Karpas-422 (cell line): ENCODE measurements around the gene SOST. TPM values are rescaled to one million over a fixed set of nuclear protein-coding genes. Genes with fewer than 3 reads are reported as not detected.

Experiments used
- DNase-seq: peaks from one replicate; pipeline ENCODE4 v3.0.0-alpha.2; 2015
- H2AFZ ChIP-seq: fragments of 200-600 bp; sonication (generic); 2 replicates; pipeline ENCODE4 v1.6.1; 2014; ENCODE audit warnings: antibody characterized with exemption, low read length, mixed read lengths
- H3K27ac ChIP-seq: fragments of 200-600 bp; sonication (generic); 2 replicates; pipeline ENCODE4 v1.5.1; 2014; ENCODE audit warnings: mild to moderate bottlenecking, low read length, moderate library complexity
- H3K27me3 ChIP-seq: fragments of 200-600 bp; sonication (generic); 2 replicates; pipeline ENCODE4 v1.6.1; 2014; ENCODE audit warnings: low read length, mixed read lengths
- H3K36me3 ChIP-seq: fragments of 200-600 bp; sonication (generic); 2 replicates; pipeline ENCODE4 v1.6.1; 2014; ENCODE audit warnings: low read length, mixed read lengths; ENCODE audit not compliant: insufficient read depth
- H3K4me1 ChIP-seq: fragments of 200-600 bp; sonication (generic); 2 replicates; pipeline ENCODE4 v1.6.1; 2014; ENCODE audit warnings: mild to moderate bottlenecking, low read length, mixed read lengths
- H3K4me2 ChIP-seq: fragments of 200-600 bp; sonication (generic); 2 replicates; pipeline ENCODE4 v1.6.1; 2014; ENCODE audit warnings: low read length, low read depth, mild to moderate bottlenecking; ENCODE audit not compliant: poor library complexity, severe bottlenecking
- H3K4me3 ChIP-seq: fragments of 200-600 bp; sonication (generic); 2 replicates; pipeline ENCODE4 v1.5.1; 2014; ENCODE audit warnings: mild to moderate bottlenecking, antibody characterized with exemption, low read length, mixed read lengths
- H3K79me2 ChIP-seq: fragments of 200-600 bp; sonication (generic); 2 replicates; pipeline ENCODE4 v1.6.1; 2014; ENCODE audit warnings: mild to moderate bottlenecking, low read length, mixed read lengths
- H3K9ac ChIP-seq: fragments of 200-600 bp; sonication (generic); 2 replicates; pipeline ENCODE4 v1.6.0; 2014; ENCODE audit warnings: low read length
- H3K9me2 ChIP-seq: fragments of 200-600 bp; sonication (generic), shearing (Covaris generic); replicated peaks from 2 replicates; pipeline ENCODE4 v1.6.0; 2014; ENCODE audit warnings: mild to moderate bottlenecking, low read length, moderate library complexity; ENCODE audit not compliant: insufficient read depth
- H3K9me3 ChIP-seq: fragments of 300-700, 200-600 bp; sonication (generic); 2 replicates; pipeline ENCODE4 v1.6.1; 2014; ENCODE audit warnings: low read length, mixed read lengths
- H4K20me1 ChIP-seq: fragments of 200-600 bp; sonication (generic); 2 replicates; pipeline ENCODE4 v1.6.1; 2014; ENCODE audit warnings: mild to moderate bottlenecking, antibody characterized with exemption, low read length, low read depth; ENCODE audit not compliant: insufficient read depth
- total RNA-seq: library from RNA; depleted of rRNA; stranded (reverse); fragments of >200 nt; shearing (Covaris generic); gene quantifications from 2 replicates; pipeline ENCODE4 v1.2.3, GENCODE V29; 2014; ENCODE audit warnings: low replicate concordance; rRNA removed

SOST gene
- total RNA-seq, 1 experiment from 2014 or later, result not detected

GRCh38 chr17:43709210-43709609 lies 49.4 kb downstream of the SOST start:
- no peak overlapping the region for H3K4me2 ChIP-seq
- H3K4me1 ChIP-seq, result no peaks in the 10 kb centered on the region
- H3K79me2 ChIP-seq, result no peaks in the 10 kb centered on the region
- H4K20me1 ChIP-seq, result no peaks in the 10 kb centered on the region; the same call in 1 of the 2 replicates
- no peaks in the 10 kb centered on the region for H3K27me3 ChIP-seq
- no peaks in the 10 kb centered on the region for H3K36me3 ChIP-seq
- H2AFZ ChIP-seq, result no peak overlapping the region
- H3K4me3 ChIP-seq, result no peak overlapping the region
- no peak overlapping the region for H3K9ac ChIP-seq
- no peaks in the 10 kb centered on the region for H3K9me3 ChIP-seq
- no peak for DNase-seq
- H3K27ac ChIP-seq, result no peak overlapping the region
- no peaks in the 10 kb centered on the region for H3K9me2 ChIP-seq

- no peaks in the 10 kb centered on the region for H3K4me1 ChIP-seq
- H3K9ac ChIP-seq, result no peak overlapping the region
- H3K27ac ChIP-seq, result no peak overlapping the region
- no peaks in the 10 kb centered on the region for H3K79me2 ChIP-seq
- no peaks in the 10 kb centered on the region for H3K9me3 ChIP-seq
- H3K27me3 ChIP-seq, result no peaks in the 10 kb centered on the region
- H3K4me2 ChIP-seq, result no peak overlapping the region
- no peak overlapping the region for H2AFZ ChIP-seq
- no peaks in the 10 kb centered on the region; the same call in 1 of the 2 replicates for H4K20me1 ChIP-seq
- DNase-seq, result no peak
- no peaks in the 10 kb centered on the region for H3K36me3 ChIP-seq
- H3K9me2 ChIP-seq, result no peaks in the 10 kb centered on the region
- no peak overlapping the region for H3K4me3 ChIP-seq
Observed at GRCh38 chr17:43707184-43707583, 51.4 kb downstream of the SOST start.

- no peaks in the 10 kb centered on the region for H3K27me3 ChIP-seq
- no peak overlapping the region for H3K4me3 ChIP-seq
- no peak overlapping the region for H3K27ac ChIP-seq
- H3K9me3 ChIP-seq, result no peaks in the 10 kb centered on the region
- DNase-seq, result no peak
- H3K79me2 ChIP-seq, result no peaks in the 10 kb centered on the region
- H3K9me2 ChIP-seq, result no peaks in the 10 kb centered on the region
- H3K4me2 ChIP-seq, result no peak overlapping the region
- H3K9ac ChIP-seq, result no peak overlapping the region
- H2AFZ ChIP-seq, result no peak overlapping the region
- H3K4me1 ChIP-seq, result no peaks in the 10 kb centered on the region
- H3K36me3 ChIP-seq, result no peaks in the 10 kb centered on the region
- H4K20me1 ChIP-seq, result no peaks in the 10 kb centered on the region; the same call in 1 of the 2 replicates
Observed at GRCh38 chr17:43706235-43706634, 52.4 kb downstream of the SOST start.

Other genes starting within 250 kb of the SOST start
- gene ETV4, start 212.5 kb downstream of the SOST start, total RNA-seq, result 55.5 and 69.1 TPM in 2 replicates
- gene MEOX1, start 96.9 kb downstream of the SOST start, total RNA-seq, result not detected in 2 replicates
- gene DUSP3, start 20.2 kb upstream of the SOST start, total RNA-seq, result 7.9 and 9.5 TPM in 2 replicates
- gene CFAP97D1, start 21.6 kb upstream of the SOST start, total RNA-seq, result 1.1 TPM in 1 of 2 replicates, not detected in the other
- gene MPP3, start 74.4 kb upstream of the SOST start, total RNA-seq, result not detected in 2 replicates
- not detected in 2 replicates for gene CD300LG, start 88.4 kb upstream of the SOST start, total RNA-seq
- gene MPP2, start 148.7 kb upstream of the SOST start, total RNA-seq, result not detected in 2 replicates
- not detected in 2 replicates for gene PPY, start 183.7 kb upstream of the SOST start, total RNA-seq
- gene PYY, start 195.1 kb upstream of the SOST start, total RNA-seq, result 0.51 TPM in 1 of 2 replicates, not detected in the other
- 2.4 and 4.3 TPM in 2 replicates for gene NAGS, start 245.8 kb upstream of the SOST start, total RNA-seq